IMR-90 (cell line): Measurements from ENCODE around the gene NAGS. TPM values are rescaled to one million over a fixed set of nuclear protein-coding genes. Genes with fewer than 3 reads are reported as not detected.

ENCODE experiments used
- ATAC-seq: fragments of 200-7000 bp; cut with Tn5 transposase; 2 replicates; pipeline ENCODE4 v1.9.1; 2020; ENCODE audit warnings: low read depth, mild to moderate bottlenecking, moderate library complexity
- BruUV-seq: library from RNA; stranded (reverse); fragments of 400-500 nt; replicated peaks from 2 replicates; lab custom pipeline; 2021; lab: Mats Ljungman, UMichigan
- CTCF ChIA-PET: fragments of 300-600 bp; formaldehyde crosslinking; extraction: SDS; loops from one replicate; lab custom pipeline; 2021; ENCODE audit warnings: antibody characterized with exemption; lab: Yijun Ruan, JAX
- POLR2A ChIA-PET: fragments of 300-600 bp; sonication (Branson Sonifier 250); formaldehyde crosslinking; loops from one replicate; lab custom pipeline; 2022; ENCODE audit warnings: antibody characterized with exemption; ENCODE audit not compliant: unreplicated experiment; lab: Charles Lee
- DNase-seq: peaks from one replicate; pipeline ENCODE4 v3.0.0; 2013
- H2AFZ ChIP-seq: replicated peaks from 2 replicates; pipeline ENCODE3; 2013; ENCODE audit warnings: low read length, mild to moderate bottlenecking; ENCODE audit not compliant: poor library complexity
- H2AK5ac ChIP-seq: 2 replicates; pipeline ENCODE4 v1.6.1; 2013; ENCODE audit warnings: low read depth, low read length, inconsistent platforms
- H2AK9ac ChIP-seq: replicated peaks from 2 replicates; pipeline ENCODE3; 2013; ENCODE audit warnings: mild to moderate bottlenecking, low read depth, low read length, moderate library complexity; ENCODE audit not compliant: poor library complexity
- H2BK120ac ChIP-seq: 2 replicates; pipeline ENCODE4 v1.6.1; 2013; ENCODE audit warnings: low read depth, low read length, inconsistent platforms
- H2BK15ac ChIP-seq: 3 replicates; pipeline ENCODE4 v1.6.1; 2013; ENCODE audit warnings: low read depth, low read length, inconsistent platforms
- H2BK20ac ChIP-seq: 2 replicates; pipeline ENCODE4 v1.6.1; 2013; ENCODE audit warnings: low read depth, mild to moderate bottlenecking, inconsistent platforms, low read length, moderate library complexity
- H2BK5ac ChIP-seq: 2 replicates; pipeline ENCODE4 v1.6.1; 2013; ENCODE audit warnings: mild to moderate bottlenecking, low read depth, low read length, inconsistent platforms; ENCODE audit not compliant: poor library complexity, severe bottlenecking
- H3K14ac ChIP-seq: replicated peaks from 2 replicates; pipeline ENCODE4 v1.6.1; 2013; ENCODE audit warnings: low read depth, low read length, inconsistent platforms
- H3K18ac ChIP-seq: 2 replicates; pipeline ENCODE4 v1.6.1; 2013; ENCODE audit warnings: low read depth, low read length, control low read depth
- H3K23ac ChIP-seq: 2 replicates; pipeline ENCODE4 v1.6.1; 2013; ENCODE audit warnings: low read depth, low read length, inconsistent platforms
- H3K27ac ChIP-seq: 2 replicates; pipeline ENCODE4 v1.5.1; 2013; ENCODE audit warnings: mild to moderate bottlenecking, control low read depth, low read length; ENCODE audit not compliant: insufficient read depth
- H3K27me3 ChIP-seq: 2 replicates; pipeline ENCODE4 v1.6.1; 2013; ENCODE audit warnings: low read length; ENCODE audit not compliant: control insufficient read depth, insufficient read depth
- H3K36me3 ChIP-seq: 2 replicates; pipeline ENCODE4 v1.6.1; 2013; ENCODE audit warnings: low read length, mixed read lengths; ENCODE audit not compliant: control insufficient read depth, insufficient read depth
- H3K4ac ChIP-seq: 2 replicates; pipeline ENCODE4 v1.6.1; 2013; ENCODE audit warnings: low read depth, low read length, inconsistent platforms
- H3K4me1 ChIP-seq: 2 replicates; pipeline ENCODE4 v1.6.1; 2013; ENCODE audit warnings: low read length, mixed read lengths; ENCODE audit not compliant: control insufficient read depth, insufficient read depth
- H3K4me2 ChIP-seq: 2 replicates; pipeline ENCODE4 v1.6.1; 2013; ENCODE audit warnings: low read depth, mild to moderate bottlenecking, control low read depth, low read length, moderate library complexity
- H3K4me3 ChIP-seq: 2 replicates; pipeline ENCODE4 v1.5.1; 2013; ENCODE audit warnings: low read depth, mild to moderate bottlenecking, control low read depth, low read length, moderate library complexity; ENCODE audit not compliant: insufficient read depth
- H3K56ac ChIP-seq: 2 replicates; pipeline ENCODE4 v1.6.1; 2013; ENCODE audit warnings: low read length, inconsistent platforms; ENCODE audit not compliant: insufficient read depth; ENCODE audit errors: extremely low read depth
- H3K79me1 ChIP-seq, 2 experiments: 2 replicates each; pipeline ENCODE4 v1.6.1; 2013; ENCODE audit warnings: low read length in 2 of 2, inconsistent platforms in 1 of 2, low read depth in 1 of 2
- H3K9ac ChIP-seq: 2 replicates; pipeline ENCODE4 v1.6.1; 2013; ENCODE audit warnings: low read depth, low read length, control low read depth
- H3K9me1 ChIP-seq: 2 replicates; pipeline ENCODE4 v1.6.1; 2013; ENCODE audit warnings: low read length, inconsistent platforms; ENCODE audit not compliant: insufficient read depth
- H3K9me3 ChIP-seq: 2 replicates; pipeline ENCODE4 v1.6.1; 2013; ENCODE audit warnings: low read length; ENCODE audit not compliant: control insufficient read depth, insufficient read depth
- H4K20me1 ChIP-seq: 2 replicates; pipeline ENCODE4 v1.6.1; 2013; ENCODE audit warnings: low read length, inconsistent platforms; ENCODE audit not compliant: insufficient read depth
- H4K5ac ChIP-seq: 2 replicates; pipeline ENCODE4 v1.6.1; 2013; ENCODE audit warnings: mild to moderate bottlenecking, low read depth, low read length, control low read depth
- H4K8ac ChIP-seq, 2 experiments: 2 replicates each; pipeline ENCODE4 v1.6.1; 2013; ENCODE audit warnings: low read depth in 2 of 2, low read length in 2 of 2, control low read depth in 1 of 2, inconsistent platforms in 1 of 2
- H4K91ac ChIP-seq: 2 replicates; pipeline ENCODE4 v1.6.1; 2013; ENCODE audit warnings: low read depth, low read length, inconsistent platforms; ENCODE audit not compliant: insufficient read depth
- CHD1 ChIP-seq: IDR thresholded peaks from 2 replicates; pipeline ENCODE4 v1.6.1; 2012; ENCODE audit warnings: low read depth, low read length, improper control_type of control experiment
- MAZ ChIP-seq: IDR thresholded peaks from 2 replicates; pipeline ENCODE4 v1.6.1; 2012; ENCODE audit warnings: low read depth, mild to moderate bottlenecking, low read length, improper control_type of control experiment, moderate library complexity, borderline replicate concordance
- MXI1 ChIP-seq: IDR thresholded peaks from 2 replicates; pipeline ENCODE4 v1.6.1; 2012; ENCODE audit warnings: low read depth, mild to moderate bottlenecking, low read length, moderate library complexity, borderline replicate concordance
- POLR2A ChIP-seq: IDR thresholded peaks from 2 replicates; pipeline ENCODE4 v1.6.1; 2012; ENCODE audit warnings: mild to moderate bottlenecking, low read depth, low read length
- RAD21 ChIP-seq: IDR thresholded peaks from 2 replicates; pipeline ENCODE4 v1.6.1; 2012; ENCODE audit warnings: low read length, improper control_type of control experiment
- WGBS, 2 experiments: methylation state at CpG; one replicate each; pipeline versions ENCODE4 v1.1.5 to v1.1.7; 2013; ENCODE audit warnings: missing lambda C conversion rate in 2 of 2; ENCODE audit not compliant: insufficient read length in 1 of 2; ENCODE audit errors: extremely low coverage in 2 of 2; 5-methylcytosine and 5-hydroxymethylcytosine counted together
- dilution Hi-C: fragments of 300-500 bp; cut with HindIII; formaldehyde crosslinking; loops from one replicate; pipeline ENCODE4 v1.14.3; 2018; ENCODE audit warnings: low sequenced_read_pairs; ENCODE audit not compliant: unreplicated experiment
- in situ Hi-C: fragments of 300-500 bp; cut with MboI; formaldehyde crosslinking; loops from 3 replicates; pipeline ENCODE4 v1.14.3; 2019; ENCODE audit warnings: low sequenced_read_pairs, inconsistent platforms, mixed read lengths
- intact Hi-C: fragments of 100-400 bp; cut with micrococcal nuclease; formaldehyde crosslinking; loops from 2 replicates; pipeline ENCODE4 v1.10.0; 2022
- polyA plus RNA-seq, 3 experiments: library from polyadenylated mRNA; depleted of rRNA; stranded (reverse); fragments of >200 nt; gene quantifications; 2 replicates each; pipeline ENCODE4 v1.2.3, GENCODE V29; 2012; ENCODE audit warnings: low replicate concordance in 1 of 3
- total RNA-seq: library from RNA; depleted of rRNA; stranded (reverse); fragments of >200 nt; gene quantifications from 2 replicates; pipeline ENCODE4 v1.2.3, GENCODE V29; 2012

Gene NAGS
- total and polyA plus RNA-seq, 2 of the 4 experiments (the other 2 are of a cell fraction), result 0.54 to 0.99 TPM

- no peak for TF ChIP-seq MXI1
- TF ChIP-seq MAZ, result no peak
- no peak for TF ChIP-seq RAD21
- no peak for TF ChIP-seq POLR2A
- TF ChIP-seq CHD1, result no peak
Measured at GRCh38 chr17:44004077-44004760, at the start of gene NAGS (continued).

DNA sequence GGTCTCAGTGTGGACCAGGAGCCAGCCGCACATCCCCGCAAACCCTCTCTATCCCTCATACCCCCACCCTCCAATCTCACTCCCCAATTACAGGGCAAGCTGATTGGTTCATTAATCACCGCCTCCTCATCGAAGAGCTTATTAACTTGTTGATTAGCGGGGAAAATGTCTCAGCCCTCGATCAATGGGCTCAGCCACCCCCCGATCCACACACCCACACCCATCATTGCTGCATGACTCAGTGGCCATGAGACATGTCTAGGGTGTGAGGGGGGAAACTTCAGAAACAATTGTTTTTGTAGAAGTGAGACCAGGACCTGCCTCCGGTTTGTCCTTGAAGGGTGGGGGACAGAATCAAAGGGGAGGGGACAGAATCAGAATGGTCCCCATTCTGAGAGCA lies 48.2 kb upstream of the NAGS start:
- Histone ChIP-seq H3K23ac (no peak overlapping the region), H3K4me1 (no peaks in the 10 kb centered on the region), H4K91ac (no peak overlapping the region), H4K5ac (no peak overlapping the region), H3K4me2 (no peak overlapping the region), H3K56ac (no peak overlapping the region), H2BK5ac (no peak overlapping the region), H3K9me3 (peaks cover 3% of the 10 kb centered on the region; the same call in 1 of the 2 replicates), H3K4ac (no peak overlapping the region), H3K79me1 (no peaks in the 10 kb centered on the region), H4K8ac (no peak overlapping the region), H2BK20ac (no peak overlapping the region), H2AFZ (no peak overlapping the region), H2AK9ac (no peak overlapping the region), H3K27ac (no peak overlapping the region), H2BK15ac (no peak overlapping the region), H3K14ac (no peak overlapping the region), H3K4me3 (no peak overlapping the region), H3K9ac (no peak overlapping the region), H3K36me3 (no peaks in the 10 kb centered on the region), H3K18ac (no peak overlapping the region), H3K9me1 (no peaks in the 10 kb centered on the region), H3K27me3 (peaks cover 57% of the 10 kb centered on the region), H2BK120ac (no peak overlapping the region), H4K20me1 (0 out of 2 replicates have a peak, but pooled peaks cover 6% of the 10 kb centered on the region), H2AK5ac (no peak overlapping the region)
- dilution Hi-C loops, result no loop called here
- DNase-seq (no peak), ATAC-seq (no peak)
- ChIA-PET CTCF (no interaction called here), POLR2A (no interaction called here)
- no TSS peak for BruUV-seq
- intact Hi-C loops, result no loop called here
- WGBS, 2 experiments, result no CpG with 5 or more reads among the region's 8 CpGs
- TF ChIP-seq MXI1, result no peak
- in situ Hi-C loops, result no loop called here
